Activated B cell treated with CpG ODN at 0.5 μM for 24 hours (primary cell): ENCODE data around the gene CROCC2. TPM values are rescaled to one million over a fixed set of nuclear protein-coding genes. Genes with fewer than 3 reads are reported as not detected.

Experiments
- ATAC-seq: fragments of 200-7000 bp; cut with Tn5 transposase; one replicate; pipeline ENCODE4 v1.10.0; 2021; ENCODE audit warnings: low read depth, mild to moderate bottlenecking, moderate library complexity
- CTCF ChIA-PET: fragments of 350-600 bp; sonication (Branson Sonifier 250); formaldehyde crosslinking; loops from one replicate; lab custom pipeline; 2021; ENCODE audit warnings: antibody characterized with exemption; lab: Charles Lee
- POLR2A ChIA-PET: fragments of 350-600 bp; sonication (Branson Sonifier 250); formaldehyde crosslinking; loops from one replicate; lab custom pipeline; 2021; ENCODE audit warnings: antibody characterized with exemption; lab: Charles Lee
- DNase-seq: peaks from one replicate; pipeline ENCODE4 v3.0.0; 2022
- H3K27ac Mint-ChIP-seq: one replicate; pipeline ENCODE4 v1.8.0; 2020; ENCODE audit warnings: mixed read lengths
- H3K27me3 Mint-ChIP-seq: one replicate; pipeline ENCODE4 v1.8.0; 2021; ENCODE audit warnings: mixed read lengths
- H3K36me3 Mint-ChIP-seq: one replicate; pipeline ENCODE4 v1.8.0; 2021; ENCODE audit warnings: low read depth, mixed read lengths
- H3K4me1 Mint-ChIP-seq: one replicate; pipeline ENCODE4 v1.8.0; 2021; ENCODE audit warnings: mixed read lengths
- H3K4me3 Mint-ChIP-seq: one replicate; pipeline ENCODE4 v1.8.0; 2020; ENCODE audit warnings: mild to moderate bottlenecking, mixed read lengths
- H3K9me3 Mint-ChIP-seq: one replicate; pipeline ENCODE4 v1.8.0; 2020; ENCODE audit warnings: mixed read lengths
- CTCF ChIP-seq: fragments of 200-600 bp; IDR thresholded peaks from one replicate; pipeline ENCODE4 v1.8.0; 2022; ENCODE audit warnings: antibody characterized with exemption, mild to moderate bottlenecking
- intact Hi-C: fragments of 100-400 bp; cut with micrococcal nuclease; formaldehyde crosslinking; loops from one replicate; pipeline ENCODE4 v1.15.1; 2024
- total RNA-seq: library from RNA; stranded (reverse); gene quantifications from 2 replicates; pipeline ENCODE4 v1.2.3, GENCODE V29; 2022

Gene CROCC2
- total RNA-seq, 1 donor from 2014 or later = not detected

GRCh38 chr2:241011296-241011600 is 105.1 kb downstream of the CROCC2 start:
- Mint-ChIP-seq H3K27ac (no peak overlapping the region), H3K27me3 (peaks cover 10% of the 10 kb centered on the region), H3K4me3 (no peak overlapping the region), H3K36me3 (no peaks in the 10 kb centered on the region), H3K4me1 (peaks cover 3% of the 10 kb centered on the region), H3K9me3 (peaks cover under 1% of the 10 kb centered on the region)
- DNase-seq = peak; percentile 9
- no peak for TF ChIP-seq CTCF
- no peak for ATAC-seq
- ChIA-PET POLR2A (no interaction called here), CTCF (no interaction called here)
- intact Hi-C loops = no loop called here

- H3K27me3 Mint-ChIP-seq = peaks cover 10% of the 10 kb centered on the region
- ChIA-PET CTCF (no interaction called here), POLR2A (no interaction called here)
- no peak overlapping the region for H3K4me3 Mint-ChIP-seq
- no peak for TF ChIP-seq CTCF
- no peak overlapping the region for H3K27ac Mint-ChIP-seq
- no peaks in the 10 kb centered on the region for H3K36me3 Mint-ChIP-seq
- no peak for ATAC-seq
- no peaks in the 10 kb centered on the region for H3K9me3 Mint-ChIP-seq
- peaks cover 3% of the 10 kb centered on the region for H3K4me1 Mint-ChIP-seq
- intact Hi-C loops = no loop called here
- peak; percentile 11 for DNase-seq
Measured at GRCh38 chr2:241011751-241012510, 105.8 kb downstream of the CROCC2 start.

- intact Hi-C loops = no loop called here
- CTCF ChIA-PET = no interaction called here
- ATAC-seq (no peak), DNase-seq (no peak)
- Mint-ChIP-seq H3K36me3 (no peaks in the 10 kb centered on the region), H3K4me3 (no peak overlapping the region), H3K27ac (no peak overlapping the region), H3K4me1 (peaks cover 3% of the 10 kb centered on the region), H3K9me3 (no peaks in the 10 kb centered on the region), H3K27me3 (peaks cover 1% of the 10 kb centered on the region)
- TF ChIP-seq CTCF = no peak
- POLR2A ChIA-PET = no interaction called here
Measured at GRCh38 chr2:241014224-241014623, 108.1 kb downstream of the CROCC2 start.

- Mint-ChIP-seq H3K4me3 (no peak overlapping the region), H3K9me3 (no peaks in the 10 kb centered on the region), H3K36me3 (no peaks in the 10 kb centered on the region), H3K27me3 (no peaks in the 10 kb centered on the region), H3K4me1 (peaks cover 3% of the 10 kb centered on the region), H3K27ac (no peak overlapping the region)
- TF ChIP-seq CTCF = no peak
- ChIA-PET POLR2A (no interaction called here), CTCF (no interaction called here)
- DNase-seq (no peak), ATAC-seq (no peak)
- intact Hi-C loops = no loop called here
Measured at GRCh38 chr2:241014764-241015163, 108.6 kb downstream of the CROCC2 start.

GRCh38 chr2:241015439-241015838 is 109.3 kb downstream of the CROCC2 start:
- H3K4me1 Mint-ChIP-seq = no peaks in the 10 kb centered on the region
- intact Hi-C loops = no loop called here
- TF ChIP-seq CTCF = no peak
- ATAC-seq (no peak), DNase-seq (no peak)
- H3K36me3 Mint-ChIP-seq = no peaks in the 10 kb centered on the region
- no peak overlapping the region for H3K27ac Mint-ChIP-seq
- no peaks in the 10 kb centered on the region for H3K27me3 Mint-ChIP-seq
- no peak overlapping the region for H3K4me3 Mint-ChIP-seq
- CTCF ChIA-PET = no interaction called here
- POLR2A ChIA-PET = no interaction called here
- H3K9me3 Mint-ChIP-seq = no peaks in the 10 kb centered on the region
